Measurements from ENCODE around the gene PRUNE2.

- TF ChIP-seq POLR2A (IDR thresholded peaks at IDR 0.05) (no peak), CTCF (IDR thresholded peaks at IDR 0.05) (no peak)
Measured at GRCh38 chr9:76902395-76902794, 3.5 kb downstream of the PRUNE2 start.

All from lower leg skin (tissue), 3 donors.